HepG2 (cell line): ENCODE data around the gene MID1. TPM values are rescaled to one million over a fixed set of nuclear protein-coding genes. Genes with fewer than 3 reads are reported as not detected.

Experiments used
- ATAC-seq: fragments of 200-7000 bp; cut with Tn5 transposase; 3 replicates; pipeline ENCODE4 v1.9.1; 2020; ENCODE audit warnings: mild to moderate bottlenecking, moderate library complexity
- BruUV-seq: library from RNA; stranded (reverse); fragments of 400-500 nt; replicated peaks from 2 replicates; lab custom pipeline; 2021; lab: Mats Ljungman, UMichigan
- CTCF ChIA-PET: fragments of 300-600 bp; formaldehyde crosslinking; extraction: SDS; loops from one replicate; lab custom pipeline; 2021; ENCODE audit warnings: low total read pairs, inconsistent platforms, low intra/inter-chr PET ratio; lab: Yijun Ruan, JAX
- POLR2A ChIA-PET: fragments of 350-600 bp; sonication (Branson Sonifier 250); formaldehyde crosslinking; loops from one replicate; lab custom pipeline; 2020; ENCODE audit warnings: antibody characterized with exemption, inconsistent platforms; lab: Yijun Ruan, JAX
- DNase-seq: peaks from one replicate; pipeline ENCODE4 v3.0.0-alpha.2; 2015; ENCODE audit warnings: low spot score
- FAIRE-seq: peaks from 3 replicates; lab custom pipeline; 2011; peaks lifted over from hg19 to GRCh38; lab: Jason Lieb, UNC
- H2AFZ ChIP-seq: one replicate; pipeline ENCODE4 v1.6.1; 2011; ENCODE audit warnings: low read length, inconsistent platforms
- H3K27ac ChIP-seq: fragments of 300-600 bp; 3 replicates; pipeline ENCODE4 v1.8.0; 2011; ENCODE audit warnings: mixed run types, mild to moderate bottlenecking, mixed read lengths, low read length, inconsistent platforms; ENCODE audit not compliant: insufficient read depth; ENCODE audit errors: extremely low read length
- H3K27me3 ChIP-seq, 2 experiments: fragments of 200-600 bp in 1 of 2; 2 replicates in 1 of 2; 3 replicates in 1 of 2; pipeline versions ENCODE4 v1.6.0 to v1.8.0; 2011; ENCODE audit warnings: low read length in 2 of 2, mild to moderate bottlenecking in 2 of 2, moderate library complexity in 2 of 2, inconsistent platforms in 1 of 2; ENCODE audit not compliant: insufficient read depth in 2 of 2, control insufficient read depth in 1 of 2
- H3K36me3 ChIP-seq, 2 experiments: fragments of 200-600 bp in 1 of 2; replicated peaks in 1 of 2; 2 replicates in 1 of 2; 3 replicates in 1 of 2; pipeline versions ENCODE4 v1.5.1 to v1.8.0; 2011; ENCODE audit warnings: low read length in 2 of 2, inconsistent platforms in 1 of 2; ENCODE audit not compliant: insufficient read depth in 2 of 2, control insufficient read depth in 1 of 2
- H3K4me1 ChIP-seq: 2 replicates; pipeline ENCODE4 v1.5.1; 2012; ENCODE audit warnings: low read length, inconsistent platforms; ENCODE audit not compliant: insufficient read depth
- H3K4me2 ChIP-seq: 2 replicates; pipeline ENCODE4 v1.6.0; 2011; ENCODE audit warnings: low read depth, low read length, inconsistent platforms
- H3K4me3 ChIP-seq, 3 experiments: fragments of 200-600 bp in 1 of 3; sonication (generic), shearing (Covaris generic) in 1 of 3; replicated peaks in 1 of 3; 2 replicates each; pipeline ENCODE4 v1.5.1; 2011 to 2016; ENCODE audit warnings: low read length in 3 of 3, inconsistent platforms in 2 of 3, low read depth in 2 of 3, mild to moderate bottlenecking in 2 of 3, control low read depth in 1 of 3, mixed read lengths in 1 of 3; ENCODE audit not compliant: insufficient read depth in 1 of 3
- H3K79me2 ChIP-seq: one replicate; pipeline ENCODE4 v1.6.1; 2011; ENCODE audit warnings: low read length, inconsistent platforms; ENCODE audit not compliant: insufficient read depth
- H3K9ac ChIP-seq: 2 replicates; pipeline ENCODE4 v1.6.0; 2011; ENCODE audit warnings: mild to moderate bottlenecking, low read depth, low read length, inconsistent platforms; ENCODE audit not compliant: insufficient read depth
- H3K9me3 ChIP-seq: 2 replicates; pipeline ENCODE4 v1.5.1; 2012; ENCODE audit warnings: mild to moderate bottlenecking, low read length
- H4K20me1 ChIP-seq: 2 replicates; pipeline ENCODE4 v1.6.0; 2011; ENCODE audit warnings: inconsistent platforms, mild to moderate bottlenecking, low read length, moderate library complexity; ENCODE audit not compliant: insufficient read depth
- ARNT2 ChIP-seq: sonication (generic); formaldehyde crosslinking; IDR thresholded peaks from 2 replicates; pipeline ENCODE4 v1.8.0; 2022; ENCODE audit warnings: mild to moderate bottlenecking, low read depth, missing genetic modification reagents, moderate library complexity
- GTF2F1 ChIP-seq: fragments of 150-350 bp; IDR thresholded peaks from 2 replicates; pipeline ENCODE4 v1.6.1; 2014; ENCODE audit warnings: low read length
- IKZF5 ChIP-seq: IDR thresholded peaks from 2 replicates; pipeline ENCODE4 v1.6.1; 2018; ENCODE audit warnings: missing genetic modification reagents, mild to moderate bottlenecking, missing compliant biosample characterization
- JDP2 ChIP-seq: sonication (generic); formaldehyde crosslinking; IDR thresholded peaks from 2 replicates; pipeline ENCODE4 v1.8.1; 2022; ENCODE audit warnings: missing genetic modification reagents, borderline replicate concordance
- NAIF1 ChIP-seq: sonication (generic); formaldehyde crosslinking; IDR thresholded peaks from 2 replicates; pipeline ENCODE4 v1.5.0; 2020; ENCODE audit warnings: mild to moderate bottlenecking, missing genetic modification reagents, borderline replicate concordance
- PLSCR1 ChIP-seq: sonication (generic); formaldehyde crosslinking; IDR thresholded peaks from 2 replicates; pipeline ENCODE4 v1.5.0; 2020; ENCODE audit warnings: missing genetic modification reagents, mild to moderate bottlenecking, borderline replicate concordance
- POGK ChIP-seq: sonication (generic); formaldehyde crosslinking; conservative IDR thresholded peaks from 2 replicates; pipeline ENCODE4 v1.8.0; 2022; ENCODE audit warnings: mild to moderate bottlenecking, moderate library complexity, missing genetic modification reagents
- POGZ ChIP-seq: sonication (generic); formaldehyde crosslinking; IDR thresholded peaks from 2 replicates; pipeline ENCODE4 v1.4.0; 2020; ENCODE audit warnings: mild to moderate bottlenecking, missing genetic modification reagents
- SMARCE1 ChIP-seq: fragments of 450-650 bp; IDR thresholded peaks from 2 replicates; pipeline ENCODE4 v1.6.1; 2017; ENCODE audit warnings: borderline replicate concordance
- ZBTB26 ChIP-seq: IDR thresholded peaks from 2 replicates; pipeline ENCODE4 v1.6.1; 2016; ENCODE audit warnings: missing compliant biosample characterization, missing genetic modification reagents, borderline replicate concordance
- ZMAT5 ChIP-seq: sonication (generic); formaldehyde crosslinking; IDR thresholded peaks from 2 replicates; pipeline ENCODE4 v1.5.0; 2020; ENCODE audit warnings: mild to moderate bottlenecking, low read depth, missing genetic modification reagents, borderline replicate concordance
- ZNF3 ChIP-seq: IDR thresholded peaks from 2 replicates; pipeline ENCODE4 v1.7.0; 2017; ENCODE audit warnings: inconsistent platforms
- ZNF552 ChIP-seq: sonication (generic); formaldehyde crosslinking; IDR thresholded peaks from 2 replicates; pipeline ENCODE4 v1.9.0; 2022; ENCODE audit warnings: missing genetic modification reagents, mild to moderate bottlenecking, borderline replicate concordance
- ZNF574 ChIP-seq: sonication (generic); formaldehyde crosslinking; IDR thresholded peaks from 2 replicates; pipeline ENCODE4 v1.4.0; 2020; ENCODE audit warnings: missing genetic modification reagents
- ZNF703 ChIP-seq: sonication (generic); formaldehyde crosslinking; IDR thresholded peaks from 2 replicates; pipeline ENCODE4 v1.5.1; 2020; ENCODE audit warnings: missing genetic modification reagents, mild to moderate bottlenecking, moderate library complexity, borderline replicate concordance
- ZNF841 ChIP-seq: sonication (generic); formaldehyde crosslinking; IDR thresholded peaks from 2 replicates; pipeline ENCODE4 v1.8.1; 2023; ENCODE audit warnings: missing genetic modification reagents, borderline replicate concordance
- WGBS: methylation state at CpG from one replicate; pipeline ENCODE4 v1.1.6; 2017; ENCODE audit warnings: low lambda C conversion rate; 5-methylcytosine and 5-hydroxymethylcytosine counted together
- in situ Hi-C: cut with HindIII; loops from 2 replicates; pipeline ENCODE4 v1.10.0; 2017; ENCODE audit warnings: low pct_unique_long_range_greater_than_20kb; ENCODE audit not compliant: extremely low pct_ligation_motif_present
- intact Hi-C: fragments of 100-400 bp; cut with micrococcal nuclease; formaldehyde crosslinking; loops from one replicate; pipeline ENCODE4 v1.10.0; 2022; ENCODE audit not compliant: unreplicated experiment
- polyA plus RNA-seq, 8 experiments: library from polyadenylated mRNA; depleted of rRNA in 3 of 8; stranded (reverse) in 7 of 8; unstranded in 1 of 8; fragments of >200 nt; fragmentation: Illumina TruSeq in 4 of 8; extraction: Trizol in 4 of 8; gene quantifications; 2 replicates each; pipeline versions ENCODE4 v1.2.1 to v1.2.3, GENCODE V29; 2011 to 2016; ENCODE audit warnings: low read depth in 4 of 8, missing spikeins in 1 of 8, mixed read lengths in 1 of 8; ENCODE audit not compliant: insufficient read depth in 1 of 8
- total RNA-seq, 5 experiments: library from RNA; depleted of rRNA; stranded (reverse); fragments of >200 nt; fragmentation: Illumina TruSeq; extraction: Trizol; gene quantifications; 2 replicates each; pipeline ENCODE4 v1.2.3, GENCODE V29; 2016; ENCODE audit warnings: low read depth in 1 of 5

MID1 gene
- total and polyA plus RNA-seq, 2 of the 13 experiments (the other 11 are each of a cell fraction or from before 2014, with no cell fraction given) = 0.86 to 1.1 TPM

GRCh38 chrX:10414156-10414824, 206.1 kb downstream of the MID1 start:
- Histone ChIP-seq H3K4me1 (no peaks in the 10 kb centered on the region), H4K20me1 (no peaks in the 10 kb centered on the region), H3K4me3 (no peak overlapping the region), H2AFZ (no peak overlapping the region), H3K9ac (no peak overlapping the region), H3K27ac (no peak overlapping the region), H3K79me2 (no peaks in the 10 kb centered on the region), H3K4me2 (no peak overlapping the region), H3K9me3 (no peaks in the 10 kb centered on the region), H3K27me3 (no peaks in the 10 kb centered on the region), H3K36me3 (no peaks in the 10 kb centered on the region)
- ChIA-PET CTCF (no interaction called here), POLR2A (no interaction called here)
- ATAC-seq (no peak), FAIRE-seq (no peak), DNase-seq (no peak)
- BruUV-seq = no TSS peak
- in situ Hi-C loops = no loop called here
- intact Hi-C loops = no loop called here
- WGBS = 73% methylated on average over 9 of the region's 9 CpGs
- TF ChIP-seq PLSCR1 (CRISPR knock-in tag) = no peak
- no peak for TF ChIP-seq POGZ
- TF ChIP-seq ZMAT5 (CRISPR knock-in tag) = no peak
- no peak for TF ChIP-seq ZNF3 (CRISPR knock-in tag)
- no peak for TF ChIP-seq JDP2 (CRISPR knock-in tag)
- TF ChIP-seq ZNF703 (CRISPR knock-in tag) = no peak
- TF ChIP-seq ARNT2 (CRISPR knock-in tag) = no peak
- no peak for TF ChIP-seq POGK (CRISPR knock-in tag)
- no peak for TF ChIP-seq ZBTB26 (CRISPR knock-in tag)
- TF ChIP-seq IKZF5 (CRISPR knock-in tag) = no peak
- no peak for TF ChIP-seq SMARCE1
- no peak for TF ChIP-seq ZNF841
- TF ChIP-seq ZNF574 (CRISPR knock-in tag) = no peak
- no peak for TF ChIP-seq ZNF552 (CRISPR knock-in tag)
- TF ChIP-seq GTF2F1 = no peak
- no peak for TF ChIP-seq NAIF1
